HG02885 (cell line): ENCODE measurements around the gene DROSHA.
"Not testable (repeated sequence)": the region's sequence is repeated elsewhere in the genome, so short reads cannot be mapped to it uniquely, and the experiment has no call there.

Experiments used
- ATAC-seq: cut with Tn5 transposase; IDR thresholded peaks from one replicate; pipeline ENCODE4 v1.9.1; 2021; ENCODE audit warnings: mild to moderate bottlenecking; ENCODE audit not compliant: unreplicated experiment, poor library complexity

DROSHA gene

DNA sequence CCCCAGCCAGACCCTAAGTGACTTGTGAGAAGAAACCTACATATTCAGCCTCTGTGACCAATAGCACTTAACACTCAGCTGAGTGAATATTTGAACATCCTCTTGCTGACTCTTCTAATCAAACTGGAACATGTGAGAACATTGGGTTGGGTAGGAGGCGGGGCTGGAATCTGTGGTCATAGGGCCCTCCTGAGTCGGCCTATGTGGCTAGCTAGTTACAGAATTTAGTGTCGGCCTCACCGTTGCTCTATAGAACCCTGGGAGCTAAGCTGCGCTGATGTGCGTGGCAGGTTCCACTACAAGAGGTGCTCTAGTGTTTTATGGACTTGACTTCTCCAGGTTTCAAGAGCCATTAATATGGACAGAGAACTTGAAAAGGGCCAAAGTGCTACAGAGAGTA, 138.8 kb downstream of the DROSHA start:
- no peak for ATAC-seq

DNA sequence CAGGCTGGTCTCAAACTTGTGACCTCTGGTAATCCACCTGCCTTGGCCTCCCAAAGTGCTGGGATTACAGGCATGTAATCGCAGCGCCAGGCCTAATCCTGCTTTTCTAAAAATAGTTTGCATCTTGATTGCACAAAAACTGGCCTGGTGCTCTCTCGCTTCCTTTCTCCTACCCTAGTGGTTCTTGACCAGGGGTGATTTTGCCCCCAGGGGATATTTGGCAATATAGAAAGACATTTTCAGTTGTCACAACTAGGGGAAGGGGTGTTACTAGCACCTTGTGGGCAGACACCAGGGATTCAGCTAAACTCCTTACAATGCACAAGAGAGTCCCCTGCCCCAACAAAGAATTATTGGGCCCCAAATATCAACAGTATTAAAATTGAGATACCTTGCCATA, 139.8 kb downstream of the DROSHA start:
- no peak for ATAC-seq

DNA sequence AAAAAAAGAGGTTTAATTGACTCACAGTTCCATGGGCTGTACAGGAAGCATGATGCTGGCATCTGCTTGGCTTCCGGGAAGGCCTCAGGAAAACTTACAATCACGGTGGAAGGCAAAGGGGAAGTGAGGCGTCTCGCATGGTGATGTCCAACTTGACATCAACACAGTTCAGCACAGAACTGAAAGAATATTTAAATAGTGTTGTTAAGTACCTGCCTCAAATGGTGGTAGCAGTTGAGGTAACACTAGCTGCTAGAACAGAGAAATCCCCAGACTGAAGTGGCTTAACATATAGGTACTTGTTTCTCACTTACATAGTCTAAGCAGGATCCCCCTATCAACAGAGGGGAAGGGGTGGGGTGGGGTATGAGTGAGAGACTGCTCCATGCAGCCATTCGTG, 141.6 kb downstream of the DROSHA start:
- ATAC-seq = no peak

DNA sequence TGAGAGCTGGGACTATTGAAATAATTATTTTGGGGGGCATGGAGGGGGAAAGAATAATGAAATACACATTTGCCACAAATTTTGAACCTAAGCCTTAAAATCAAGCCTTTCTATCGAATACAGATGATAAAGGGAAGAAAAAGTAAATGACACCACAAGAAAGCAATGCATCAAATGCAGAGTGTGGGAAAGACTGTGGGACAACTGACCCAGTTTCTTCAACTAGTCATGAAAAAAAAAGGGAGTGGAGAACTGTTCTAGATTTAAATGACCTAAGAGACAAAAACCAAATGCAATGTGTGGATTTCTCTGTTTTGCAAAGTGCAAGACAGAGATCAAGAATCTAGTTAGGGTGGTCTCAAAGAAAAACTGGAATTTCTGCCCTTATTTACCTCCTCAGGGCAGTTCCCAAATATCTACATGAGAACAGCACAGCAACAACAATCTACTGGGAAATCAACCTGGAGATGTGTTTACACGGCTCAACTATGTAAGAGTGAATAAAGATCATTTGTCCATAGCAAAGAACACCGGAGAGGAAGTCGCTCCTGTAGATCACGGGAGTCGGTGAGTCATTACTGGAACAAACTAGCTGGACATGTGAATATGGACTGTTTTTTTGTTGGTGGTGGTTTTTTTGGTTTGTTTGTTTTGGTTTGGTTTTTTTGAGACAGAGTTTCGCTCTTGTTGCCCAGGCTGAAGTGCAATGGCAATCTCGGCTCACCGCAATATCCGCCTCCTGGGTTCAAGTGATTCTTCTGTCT, 145.9 kb downstream of the DROSHA start:
- no peak for ATAC-seq

DNA sequence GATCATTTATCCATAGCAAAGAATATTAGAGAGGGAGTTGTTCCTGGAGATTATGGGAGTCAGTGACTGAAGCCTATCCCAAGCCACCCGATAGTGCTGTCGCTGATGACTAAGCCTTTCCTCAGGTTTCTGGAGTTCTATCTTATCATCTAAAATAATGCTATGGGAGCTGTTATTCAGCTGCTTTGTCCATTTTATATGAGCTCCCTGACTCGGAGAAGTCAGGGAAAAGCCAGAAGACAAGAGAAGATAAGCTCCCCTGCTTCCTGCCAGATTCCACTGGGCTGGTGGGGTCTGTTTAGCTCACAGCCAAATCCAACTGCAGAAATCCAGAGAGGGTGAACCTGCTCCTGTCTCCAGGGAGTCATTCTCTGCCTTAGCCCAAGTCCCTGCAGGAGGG, 148.2 kb downstream of the DROSHA start:
- ATAC-seq = no peak

DNA sequence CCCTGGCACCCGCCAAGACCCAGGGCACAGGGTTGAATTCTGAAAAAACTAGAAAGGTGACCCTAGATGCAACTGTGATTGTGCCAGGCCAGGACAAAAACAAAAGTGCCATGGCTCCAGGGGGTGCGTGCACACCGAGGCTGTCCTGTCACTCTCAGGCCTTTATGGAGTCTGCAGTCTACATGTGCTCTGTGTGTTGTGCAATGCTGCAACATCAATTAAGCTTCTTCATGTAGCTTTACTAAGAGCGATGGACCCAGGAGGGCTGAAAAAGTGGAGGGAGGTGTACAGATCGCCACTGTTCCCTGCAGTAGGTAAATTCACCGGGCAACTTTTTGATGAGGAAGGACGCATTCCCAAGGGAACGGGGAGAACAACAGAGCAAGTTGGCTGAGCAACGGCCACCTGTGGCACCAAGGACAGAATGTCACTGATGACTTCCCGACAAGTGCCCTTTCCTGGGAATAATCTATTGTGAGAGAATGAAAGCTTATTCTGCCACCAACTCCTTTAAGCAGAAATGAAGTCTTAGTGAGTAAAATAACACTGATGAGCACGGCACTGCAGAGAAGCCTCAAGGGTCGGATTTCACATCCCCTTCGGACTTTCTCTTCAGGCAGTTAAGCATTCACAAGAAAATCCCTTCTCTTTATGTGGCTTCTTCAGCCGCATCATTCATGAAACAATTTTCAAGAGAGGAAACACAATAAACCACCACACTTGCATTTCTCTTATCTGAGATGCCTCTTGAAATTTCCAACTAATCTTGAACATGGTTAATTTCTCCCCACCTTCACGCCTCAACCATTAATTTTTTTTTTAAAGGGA, 149.6 kb downstream of the DROSHA start:
- peak; percentile 76 for ATAC-seq

DNA sequence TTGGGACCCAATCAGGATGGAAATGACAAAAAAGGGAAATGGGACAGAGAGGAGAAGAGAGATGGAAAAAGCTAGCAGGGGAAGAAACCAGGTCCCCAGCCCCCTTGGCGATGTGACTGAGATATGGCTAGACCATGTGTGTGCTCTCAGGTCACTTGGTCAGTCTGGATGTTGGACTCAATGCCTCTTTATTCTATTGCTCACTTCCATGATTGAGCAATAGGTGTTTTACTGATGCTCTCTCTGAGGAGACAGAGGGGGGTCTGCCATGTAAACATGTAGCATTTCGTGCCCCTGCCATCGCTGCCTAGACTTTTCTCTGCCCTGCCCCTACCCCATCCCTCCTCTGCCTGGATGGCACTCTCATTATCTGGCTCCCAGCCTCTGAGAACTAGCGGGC, 150.6 kb downstream of the DROSHA start:
- no peak for ATAC-seq

DNA sequence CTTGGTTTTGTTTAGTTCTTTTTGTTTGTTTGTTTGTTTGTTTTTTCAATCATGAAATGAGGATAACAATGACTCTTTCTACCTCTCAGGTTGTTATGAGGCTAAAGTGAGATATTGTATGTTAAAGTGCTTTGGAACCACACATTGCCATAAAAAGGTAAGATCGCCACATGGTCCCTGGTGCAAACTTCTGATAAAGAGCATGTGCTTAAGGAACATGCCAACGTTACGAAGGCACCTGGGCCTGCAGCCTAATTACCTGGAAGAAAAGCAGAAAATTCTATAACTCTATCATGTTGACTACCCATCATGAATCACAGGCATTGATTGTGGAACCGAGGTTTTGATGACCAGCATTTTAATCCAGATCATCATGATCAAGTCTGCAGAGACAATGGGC, 151.8 kb downstream of the DROSHA start:
- ATAC-seq = no peak

DNA sequence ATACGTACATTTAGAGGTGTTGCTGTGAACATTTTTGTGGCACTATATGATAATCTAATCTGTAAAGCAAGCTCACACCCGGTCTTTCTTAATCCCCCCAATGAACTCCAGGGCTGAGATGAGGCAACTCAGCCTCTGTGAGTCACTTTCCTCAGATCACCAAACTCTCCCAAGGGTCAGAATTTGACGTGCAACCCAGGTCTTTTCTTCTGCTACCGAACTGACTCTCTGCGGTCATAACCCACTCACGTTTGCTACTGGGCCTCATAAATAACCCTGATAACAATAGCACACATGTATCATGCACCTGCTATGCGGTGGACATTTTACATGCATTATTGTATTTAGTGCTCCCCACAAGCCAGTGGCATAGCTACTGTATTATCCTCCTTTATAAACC, 153.1 kb downstream of the DROSHA start:
- peak; percentile 67 for ATAC-seq

DNA sequence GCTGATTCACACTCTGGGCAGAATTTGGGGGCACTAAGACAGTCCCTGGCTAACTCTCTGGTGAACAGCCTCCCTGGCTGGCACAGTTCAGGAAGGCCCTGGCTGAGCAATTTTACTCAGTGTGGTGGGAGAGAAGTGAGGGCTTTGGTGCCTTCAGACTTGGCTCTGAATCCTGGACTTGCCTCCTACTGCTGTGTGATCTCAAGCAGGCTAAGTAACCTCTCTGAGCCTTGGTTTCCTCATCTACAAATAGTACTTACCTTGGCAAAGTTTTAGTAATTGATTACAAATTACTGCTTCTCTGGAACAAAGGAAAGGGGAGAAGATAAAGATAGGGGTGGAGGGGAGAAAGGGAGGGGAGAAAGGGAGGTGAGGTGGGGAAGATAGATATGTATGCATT, 153.8 kb downstream of the DROSHA start:
- no peak for ATAC-seq

DNA sequence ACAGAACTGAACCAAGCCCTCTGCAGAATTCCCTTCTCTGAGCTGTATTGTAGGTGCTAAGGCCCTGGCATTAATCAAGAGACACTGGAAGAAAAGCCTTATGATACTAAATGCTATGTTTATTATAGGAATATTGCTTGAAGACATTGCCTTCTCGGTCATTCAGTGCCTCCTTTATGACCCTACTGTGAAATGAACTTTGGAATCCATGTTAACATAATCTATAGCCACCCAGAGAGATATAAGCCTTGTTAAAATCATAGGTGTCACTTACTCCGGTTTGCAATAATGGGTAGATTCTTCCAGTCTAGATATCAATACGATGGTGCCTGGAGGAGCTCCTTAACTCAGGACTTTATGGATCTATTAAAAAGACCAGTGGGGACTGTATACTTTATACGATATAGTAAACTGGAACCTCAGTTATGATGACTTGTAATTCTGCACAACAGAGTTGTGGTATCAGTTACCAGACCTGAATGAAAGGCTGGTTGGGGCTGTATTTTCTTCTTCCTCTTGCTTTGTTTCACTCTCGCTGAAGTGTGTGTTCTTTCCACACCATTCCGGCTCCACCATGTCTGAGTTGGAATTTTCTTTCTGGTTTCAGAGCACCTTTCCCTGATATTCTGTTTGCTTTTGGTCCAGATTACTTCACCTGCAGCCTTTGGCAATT, 154.5 kb downstream of the DROSHA start:
- no peak for ATAC-seq

DNA sequence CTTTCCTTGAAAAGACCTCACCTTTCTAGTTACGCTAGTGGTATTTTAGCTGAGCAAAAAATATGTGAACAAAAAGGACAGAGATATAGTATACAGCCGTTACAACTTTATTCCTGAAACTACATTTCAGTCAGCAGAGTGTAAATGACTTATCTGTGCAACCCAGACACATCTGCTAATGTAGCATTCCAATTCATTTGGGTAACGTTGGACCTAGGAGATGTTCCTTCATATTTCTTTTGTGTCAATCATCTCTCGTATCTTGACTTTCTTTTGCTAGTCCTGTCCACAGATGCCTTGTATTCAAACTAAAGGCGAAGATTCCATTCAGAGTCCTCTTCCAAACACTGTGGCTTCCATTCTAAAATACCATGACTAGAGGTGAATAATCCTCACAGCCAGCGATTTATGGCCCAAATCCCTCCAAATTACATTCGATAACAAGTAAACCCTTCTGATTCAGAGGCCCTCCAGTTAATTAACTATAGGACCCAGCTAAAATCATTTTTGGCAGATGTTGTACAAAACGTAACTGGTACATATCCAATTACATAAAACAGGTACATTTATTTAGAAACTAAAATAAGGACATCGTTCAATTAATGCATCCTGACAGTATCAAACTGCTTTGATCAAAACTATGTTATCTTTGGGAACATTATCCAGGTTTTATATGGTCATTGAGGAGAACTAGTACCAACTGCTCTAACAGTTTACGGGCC, 155.7 kb downstream of the DROSHA start:
- ATAC-seq = no peak

DNA sequence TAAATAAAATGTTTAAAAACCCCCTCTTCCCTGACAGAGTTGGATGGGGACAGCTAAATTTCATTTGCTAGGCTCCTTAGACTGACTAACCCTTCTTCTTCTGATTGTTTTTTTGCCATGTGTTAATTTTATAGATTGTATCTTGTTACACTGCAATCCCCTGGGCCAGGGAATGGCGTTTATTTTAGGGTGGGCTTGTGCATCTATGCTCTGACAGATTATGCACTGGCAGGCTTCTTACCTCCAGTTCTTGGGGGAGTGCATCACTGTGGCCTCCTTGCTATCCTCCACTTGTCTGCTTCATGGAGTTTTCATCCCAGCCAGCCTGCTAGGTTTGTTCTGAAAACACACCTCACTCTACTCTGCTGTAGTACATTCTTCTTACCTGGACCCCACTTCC, 159.8 kb downstream of the DROSHA start:
- no peak for ATAC-seq

DNA sequence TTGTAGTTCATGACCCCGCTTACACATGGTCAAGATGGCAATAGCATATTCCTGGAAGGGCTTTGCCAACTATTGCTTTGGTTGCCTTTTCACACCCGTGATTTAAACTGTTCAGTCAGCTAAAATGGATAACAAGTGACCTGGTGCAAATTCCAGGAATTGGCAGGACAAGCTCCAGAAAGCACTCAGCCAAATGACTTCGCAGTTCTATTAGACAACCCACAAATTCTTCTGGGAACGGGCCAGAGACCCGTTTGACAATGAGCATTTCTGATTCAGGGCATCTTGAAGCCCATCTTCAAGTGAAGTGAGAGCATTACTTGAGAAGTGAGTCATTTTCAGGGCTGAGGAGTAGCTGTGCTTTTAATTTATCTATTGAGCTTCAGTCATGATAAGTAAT, 165.0 kb downstream of the DROSHA start:
- ATAC-seq = no peak

DNA sequence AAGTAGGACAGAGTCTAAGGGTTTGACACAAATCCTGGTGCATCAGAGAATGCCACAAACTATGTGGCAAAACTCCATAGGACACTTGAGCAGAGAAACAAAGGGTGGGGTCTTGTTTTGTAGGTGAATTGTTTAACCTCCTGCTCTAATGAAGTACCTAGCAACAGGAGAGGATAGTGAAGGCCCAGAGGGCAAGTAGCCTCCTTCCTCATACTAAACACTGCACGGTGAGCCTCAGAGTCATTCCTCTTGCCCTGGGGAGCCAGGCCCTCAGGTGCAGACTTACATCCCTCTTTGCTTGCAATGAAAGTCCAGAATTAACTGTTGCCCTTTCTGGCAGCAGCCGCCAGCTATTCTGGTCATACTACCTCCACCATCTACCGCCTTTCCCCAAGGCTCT, 166.1 kb downstream of the DROSHA start:
- no peak for ATAC-seq

DNA sequence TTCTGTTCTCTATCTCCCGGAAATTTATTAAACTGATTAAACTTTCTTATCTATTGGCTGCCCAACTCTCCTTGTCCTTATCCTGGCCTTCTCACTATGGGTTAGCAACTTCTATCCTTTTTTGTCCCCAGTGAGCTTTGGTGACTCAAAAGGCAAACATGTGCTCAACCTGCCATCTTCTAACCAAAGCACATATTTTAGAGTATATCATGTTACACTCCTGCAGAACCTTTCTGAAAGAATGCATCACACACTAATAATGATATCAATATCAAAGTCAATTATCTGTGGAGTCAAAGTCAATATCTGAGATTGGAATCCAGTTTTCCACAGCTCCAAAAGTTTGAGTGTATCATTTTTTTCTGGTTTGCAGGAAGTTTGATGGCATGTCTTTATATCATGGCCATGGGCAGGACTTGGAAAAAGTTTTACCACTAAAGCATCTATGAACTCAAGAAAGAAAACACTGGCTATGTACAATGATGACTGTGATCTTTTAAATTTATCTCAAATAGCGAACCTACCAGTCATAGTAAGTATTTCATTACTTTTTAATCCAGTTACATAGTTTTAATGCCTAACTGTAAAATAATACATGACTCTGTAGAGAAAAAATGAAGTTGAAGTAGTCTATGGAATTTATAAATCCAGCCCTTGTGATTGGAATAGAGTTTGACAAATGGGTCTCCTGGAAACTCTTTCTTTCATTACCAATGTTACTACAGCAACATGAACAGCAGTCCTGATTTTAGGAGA, 166.8 kb downstream of the DROSHA start:
- no peak for ATAC-seq

DNA sequence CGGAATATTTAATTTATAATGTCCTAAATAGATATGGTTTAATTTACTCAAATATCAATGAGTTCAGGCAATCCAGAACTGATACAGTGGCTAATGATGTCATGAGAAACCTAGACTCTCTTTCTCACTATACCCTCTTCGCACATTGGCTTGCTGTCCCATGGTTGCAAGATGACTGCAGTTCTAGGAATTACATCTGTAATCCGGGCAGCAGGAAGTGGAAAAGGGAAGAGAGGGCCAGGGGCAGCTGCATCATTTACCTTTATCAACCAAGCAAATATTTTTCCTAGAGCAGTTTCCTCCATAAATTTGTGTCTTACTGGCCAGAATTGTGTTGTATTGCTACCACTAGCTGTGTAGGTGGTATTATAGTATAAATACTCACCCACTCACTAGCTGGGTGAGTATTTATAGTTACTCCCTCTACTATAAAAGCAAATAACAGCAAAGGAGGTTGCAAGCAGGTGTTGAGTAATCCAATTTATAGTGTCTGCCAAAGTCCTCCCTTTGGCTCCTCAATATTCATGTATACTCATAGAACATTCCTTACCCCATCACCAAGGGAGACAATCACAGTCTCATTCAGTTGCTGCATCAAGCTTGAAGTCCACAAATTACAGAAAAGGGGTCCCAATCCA, 168.8 kb downstream of the DROSHA start:
- ATAC-seq = no peak

DNA sequence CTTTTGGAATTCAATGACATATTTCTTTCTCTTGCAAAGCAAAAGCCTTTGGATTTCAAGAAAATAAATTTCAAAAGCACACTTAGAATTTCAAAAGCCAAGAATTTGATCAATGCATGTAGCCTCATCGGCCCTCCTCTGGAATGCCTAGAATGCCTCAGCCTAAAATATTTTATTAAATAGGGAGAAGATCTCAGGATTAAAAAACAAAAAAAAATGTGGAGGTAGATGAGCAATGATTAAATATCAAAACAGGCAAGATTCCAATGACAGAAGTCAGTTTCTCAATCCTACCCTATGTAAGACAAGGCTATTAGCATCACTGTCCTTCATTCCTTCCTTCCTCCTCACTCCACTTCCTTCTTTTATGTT, 169.4 kb downstream of the DROSHA start:
- no peak for ATAC-seq

DNA sequence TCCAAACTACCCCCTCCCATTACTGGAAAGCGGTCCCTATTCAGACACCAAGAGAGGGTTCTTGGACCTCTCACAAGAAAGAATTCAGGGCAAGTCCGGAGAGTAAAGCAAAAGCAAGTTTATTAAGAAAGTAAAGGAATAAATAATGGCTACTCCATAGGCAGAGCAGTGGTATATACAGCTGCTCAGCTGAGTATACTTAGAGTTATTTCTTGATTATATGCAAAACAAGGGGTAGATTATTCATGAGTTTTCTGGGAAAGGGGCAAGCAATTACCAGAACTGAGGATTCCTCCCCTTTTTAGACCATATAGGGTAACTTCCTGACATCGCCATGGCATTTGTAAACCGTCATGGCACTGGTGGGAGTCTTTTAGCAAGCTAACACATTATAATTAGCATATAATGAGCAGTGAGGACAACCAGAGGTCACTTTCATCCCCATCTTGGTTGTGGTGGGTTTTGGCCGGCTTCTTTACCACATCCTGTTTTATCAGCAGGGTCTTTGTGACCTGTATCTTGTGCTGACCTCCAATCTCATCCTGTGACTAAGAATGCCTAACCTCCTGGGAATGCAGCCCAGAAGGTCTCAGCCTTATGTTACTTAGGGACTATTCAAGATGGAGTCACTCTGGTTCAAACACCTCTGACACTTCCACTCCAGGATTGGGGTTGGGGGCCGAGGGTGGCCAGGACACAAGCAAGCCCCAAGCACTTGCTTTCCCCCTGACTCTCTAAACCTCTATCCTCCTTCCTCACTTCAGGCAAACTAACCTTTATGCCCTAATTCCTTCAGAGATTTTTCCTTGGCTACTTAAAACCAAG, 170.0 kb downstream of the DROSHA start:
- not testable (repeated sequence) for ATAC-seq
